Skeletal muscle tissue (tissue), 4 donors: Measurements from ENCODE around the gene ZFHX3. TPM values are rescaled to one million over a fixed set of nuclear protein-coding genes. Genes with fewer than 3 reads are reported as not detected.

ENCODE experiments used
- H3K27ac ChIP-seq: one replicate; pipeline ENCODE4 v1.7.0; 2013; ENCODE audit warnings: mild to moderate bottlenecking, low read depth, low read length, inconsistent platforms
- H3K27me3 ChIP-seq, 3 donors: one replicate each; pipeline ENCODE4 v1.7.0; 2013; ENCODE audit warnings: low read length in 3 of 3; ENCODE audit not compliant: control insufficient read depth in 3 of 3, insufficient read depth in 3 of 3
- H3K36me3 ChIP-seq, 3 donors: one replicate each; pipeline ENCODE4 v1.7.0; 2013; ENCODE audit warnings: low read length in 3 of 3; ENCODE audit not compliant: control insufficient read depth in 3 of 3, insufficient read depth in 3 of 3
- H3K4me1 ChIP-seq, 3 donors: one replicate each; pipeline ENCODE4 v1.7.0; 2013; ENCODE audit warnings: low read length in 3 of 3, mild to moderate bottlenecking in 3 of 3; ENCODE audit not compliant: control insufficient read depth in 3 of 3, insufficient read depth in 3 of 3
- H3K4me3 ChIP-seq, 3 donors: one replicate each; pipeline ENCODE4 v1.7.0; 2013; ENCODE audit warnings: low read length in 3 of 3
- H3K9ac ChIP-seq, 3 donors: one replicate each; pipeline ENCODE4 v1.7.0; 2013; ENCODE audit warnings: low read length in 3 of 3, mild to moderate bottlenecking in 3 of 3, moderate library complexity in 2 of 3, low read depth in 1 of 3
- H3K9me3 ChIP-seq, 3 donors: one replicate each; pipeline ENCODE4 v1.7.0; 2013; ENCODE audit warnings: low read length in 3 of 3; ENCODE audit not compliant: control insufficient read depth in 3 of 3
- total RNA-seq: library from RNA; depleted of rRNA; stranded (reverse); fragments of >200 nt; gene quantifications from one replicate; pipeline ENCODE4 v1.2.3, GENCODE V29; 2014
- donor health status: Osteomylitis.

The ZFHX3 gene, protein sequence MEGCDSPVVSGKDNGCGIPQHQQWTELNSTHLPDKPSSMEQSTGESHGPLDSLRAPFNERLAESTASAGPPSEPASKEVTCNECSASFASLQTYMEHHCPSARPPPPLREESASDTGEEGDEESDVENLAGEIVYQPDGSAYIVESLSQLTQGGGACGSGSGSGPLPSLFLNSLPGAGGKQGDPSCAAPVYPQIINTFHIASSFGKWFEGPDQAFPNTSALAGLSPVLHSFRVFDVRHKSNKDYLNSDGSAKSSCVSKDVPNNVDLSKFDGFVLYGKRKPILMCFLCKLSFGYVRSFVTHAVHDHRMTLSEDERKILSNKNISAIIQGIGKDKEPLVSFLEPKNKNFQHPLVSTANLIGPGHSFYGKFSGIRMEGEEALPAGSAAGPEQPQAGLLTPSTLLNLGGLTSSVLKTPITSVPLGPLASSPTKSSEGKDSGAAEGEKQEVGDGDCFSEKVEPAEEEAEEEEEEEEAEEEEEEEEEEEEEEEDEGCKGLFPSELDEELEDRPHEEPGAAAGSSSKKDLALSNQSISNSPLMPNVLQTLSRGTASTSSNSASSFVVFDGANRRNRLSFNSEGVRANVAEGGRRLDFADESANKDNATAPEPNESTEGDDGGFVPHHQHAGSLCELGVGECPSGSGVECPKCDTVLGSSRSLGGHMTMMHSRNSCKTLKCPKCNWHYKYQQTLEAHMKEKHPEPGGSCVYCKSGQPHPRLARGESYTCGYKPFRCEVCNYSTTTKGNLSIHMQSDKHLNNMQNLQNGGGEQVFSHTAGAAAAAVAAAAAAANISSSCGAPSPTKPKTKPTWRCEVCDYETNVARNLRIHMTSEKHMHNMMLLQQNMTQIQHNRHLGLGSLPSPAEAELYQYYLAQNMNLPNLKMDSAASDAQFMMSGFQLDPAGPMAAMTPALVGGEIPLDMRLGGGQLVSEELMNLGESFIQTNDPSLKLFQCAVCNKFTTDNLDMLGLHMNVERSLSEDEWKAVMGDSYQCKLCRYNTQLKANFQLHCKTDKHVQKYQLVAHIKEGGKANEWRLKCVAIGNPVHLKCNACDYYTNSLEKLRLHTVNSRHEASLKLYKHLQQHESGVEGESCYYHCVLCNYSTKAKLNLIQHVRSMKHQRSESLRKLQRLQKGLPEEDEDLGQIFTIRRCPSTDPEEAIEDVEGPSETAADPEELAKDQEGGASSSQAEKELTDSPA (N-terminal part only)
- 8.9 TPM for total RNA-seq

DNA sequence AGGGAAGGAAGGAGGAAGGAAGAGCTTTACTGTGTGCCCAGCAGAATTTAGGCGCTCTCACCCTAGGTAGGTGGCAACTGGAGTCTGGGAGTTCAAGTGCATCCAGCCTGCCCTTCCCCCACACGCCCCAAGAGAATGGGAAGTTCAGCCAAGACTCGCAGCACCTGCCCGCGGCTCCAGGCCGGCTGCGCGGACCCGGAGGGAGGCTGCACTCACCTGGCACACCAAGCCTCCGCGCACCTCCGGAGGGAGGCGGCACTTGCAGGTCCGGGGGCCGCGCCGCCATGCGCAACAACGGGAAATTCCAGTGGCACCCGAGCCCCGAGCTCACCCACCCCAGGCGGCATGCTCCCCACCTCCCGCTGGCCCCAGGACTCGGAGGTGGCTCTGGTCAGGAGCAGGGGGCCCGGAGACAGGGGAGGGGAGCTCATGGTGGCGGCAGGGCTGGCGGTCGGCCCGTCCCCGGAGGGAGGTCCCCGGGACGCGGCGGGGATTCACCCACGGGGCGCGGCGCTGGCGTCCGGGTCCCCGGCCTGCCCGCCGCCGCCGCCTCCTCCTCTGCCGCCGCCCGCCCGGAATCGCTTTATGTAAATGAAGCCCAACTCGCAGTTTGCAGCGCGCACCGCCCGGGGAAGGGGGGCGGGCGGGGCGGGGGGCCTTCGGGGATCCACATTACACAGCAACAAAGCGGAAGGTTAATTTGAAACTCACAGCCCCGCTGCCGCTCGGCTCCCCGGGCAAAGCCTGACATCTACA is at the start of gene ZFHX3:
Gene ZFHX3 (minus strand): TSS at position 593 of the 756 bp plus-strand sequence. CDS start 87,983 bp downstream, outside the sequence.
- H3K27me3 ChIP-seq: no peaks in the 10 kb centered on the region
- no peaks in the 10 kb centered on the region for H3K9me3 ChIP-seq
- peak within 1 kb of the TSS; percentile 79 to 89 (median 85) for H3K9ac ChIP-seq
- H3K4me1 ChIP-seq: peaks cover 69 to 80% (median 72%) of the 10 kb centered on the region in 3 donors
- H3K4me3 ChIP-seq: peak within 1 kb of the TSS; percentile 82 to 89 (median 83)
- peak within 1 kb of the TSS; percentile 98 for H3K27ac ChIP-seq
- H3K36me3 ChIP-seq: no peaks in the 10 kb centered on the region

DNA sequence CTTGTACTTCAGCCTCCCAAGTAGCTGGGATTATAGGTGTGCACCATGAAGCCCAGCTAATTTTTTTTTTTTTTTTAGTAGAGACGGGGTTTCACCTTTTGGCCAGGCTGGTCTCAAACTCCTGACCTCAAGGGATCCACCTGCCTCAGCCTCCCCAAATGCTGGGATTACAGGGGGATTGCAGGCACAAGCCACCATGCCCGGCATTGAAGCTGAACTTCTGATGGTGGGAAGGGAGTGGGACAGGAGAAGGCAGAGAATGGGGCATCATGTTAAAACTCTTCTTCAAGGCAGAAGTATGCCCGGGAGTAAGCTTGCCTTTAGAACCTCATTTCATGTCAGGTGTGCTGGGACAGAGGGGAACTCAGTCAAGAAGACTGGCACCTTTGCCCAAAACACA is 48.6 kb upstream of the ZFHX3 start:
- no peak overlapping the region for H3K4me3 ChIP-seq
- no peaks in the 10 kb centered on the region for H3K9me3 ChIP-seq
- H3K9ac ChIP-seq: no peak overlapping the region
- no peak overlapping the region for H3K27ac ChIP-seq
- peaks cover 6 to 35% (median 22%) of the 10 kb centered on the region in 3 donors for H3K4me1 ChIP-seq
- H3K27me3 ChIP-seq: no peaks in the 10 kb centered on the region
- H3K36me3 ChIP-seq: no peaks in the 10 kb centered on the region

DNA sequence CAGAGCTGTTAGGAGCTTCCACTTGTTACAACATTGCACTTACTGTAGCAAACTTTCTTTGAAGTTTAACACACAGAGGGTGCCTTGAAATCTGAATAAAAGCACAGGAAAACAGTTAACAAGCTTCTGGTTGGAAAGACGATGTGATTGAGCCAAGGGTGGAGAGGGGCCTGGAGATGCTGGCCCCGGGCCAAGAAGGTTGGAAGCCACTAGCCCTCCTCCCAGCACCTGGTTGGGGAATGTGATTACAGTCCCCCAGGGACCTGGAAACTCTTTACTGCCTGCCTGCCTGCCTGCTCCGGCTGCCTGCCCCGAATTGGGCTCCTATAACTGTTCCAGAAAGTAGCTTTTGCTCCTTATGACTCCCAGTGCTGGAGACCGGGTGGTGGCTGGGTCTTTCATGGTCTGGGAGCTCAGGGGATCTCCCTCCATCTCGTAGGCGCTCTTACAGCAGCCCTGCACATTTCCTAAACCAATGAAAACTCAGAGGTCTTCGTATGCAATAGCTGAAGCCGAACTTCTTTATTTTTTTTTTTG is 48.0 kb upstream of the ZFHX3 start:
- Histone ChIP-seq H3K9me3 (no peaks in the 10 kb centered on the region), H3K27ac (no peak overlapping the region), H3K4me1 (peaks cover 6 to 35% (median 22%) of the 10 kb centered on the region in 3 donors), H3K9ac (peak overlapping the region in 2 of 3 donors; percentile 33 to 50), H3K36me3 (no peaks in the 10 kb centered on the region), H3K4me3 (peak overlapping the region in 1 of 3 donors; percentile 13), H3K27me3 (no peaks in the 10 kb centered on the region)

DNA sequence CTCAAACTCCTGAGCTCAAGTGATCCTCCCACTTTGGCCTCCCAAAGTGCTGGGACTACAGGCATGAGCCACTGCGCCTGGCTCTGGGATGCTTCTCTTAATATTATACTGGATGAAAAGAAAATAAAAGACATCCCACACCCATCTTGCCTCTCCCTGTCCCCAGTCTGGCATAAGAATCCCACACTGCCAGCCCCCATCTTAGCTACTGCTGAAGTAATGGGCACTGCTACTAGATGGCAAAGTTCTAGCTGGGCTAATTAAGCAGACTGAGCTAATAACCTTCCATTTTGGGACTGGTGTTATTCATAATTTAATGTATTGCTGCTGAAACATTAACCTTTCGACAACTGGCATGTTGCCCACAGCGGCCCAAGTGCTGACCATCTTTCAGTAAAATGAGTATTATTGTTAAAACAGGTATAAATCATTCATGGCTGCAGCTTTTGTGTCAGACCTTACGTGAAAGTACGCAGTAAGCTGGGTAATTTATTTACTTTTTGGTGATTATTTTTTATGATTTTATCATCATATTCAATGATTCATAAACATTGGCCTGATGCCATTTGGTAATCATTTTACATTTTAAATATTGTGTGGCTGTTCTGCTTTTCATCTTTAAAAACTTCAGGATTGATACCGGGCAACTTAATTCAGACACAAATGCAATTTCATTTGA is 47.4 kb upstream of the ZFHX3 start:
- Histone ChIP-seq H3K4me3 (no peak overlapping the region), H3K4me1 (peaks cover 6 to 35% (median 22%) of the 10 kb centered on the region in 3 donors), H3K9me3 (no peaks in the 10 kb centered on the region), H3K27ac (no peak overlapping the region), H3K36me3 (no peaks in the 10 kb centered on the region), H3K27me3 (no peaks in the 10 kb centered on the region), H3K9ac (no peak overlapping the region)

DNA sequence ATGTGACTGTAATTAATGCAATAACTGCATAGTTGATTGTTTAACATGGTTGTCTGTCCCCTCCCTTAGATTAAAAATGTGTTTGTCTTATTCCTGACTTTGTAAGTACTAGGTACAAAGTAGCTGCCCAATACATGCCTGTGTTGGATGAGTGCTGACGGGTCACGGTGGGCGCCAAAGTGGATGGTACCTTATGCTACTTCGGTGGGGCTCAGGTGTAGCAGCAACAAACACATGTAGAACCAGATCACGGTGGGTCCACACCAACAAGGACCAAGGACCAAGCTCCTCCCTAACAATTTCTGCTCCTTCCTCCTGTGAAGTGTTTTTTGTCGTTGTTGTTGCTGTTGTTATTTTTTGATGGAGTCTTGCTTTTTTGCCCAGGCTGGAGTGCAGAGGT is 46.4 kb upstream of the ZFHX3 start:
- no peaks in the 10 kb centered on the region for H3K9me3 ChIP-seq
- peak overlapping the region in 2 of 3 donors; percentile 15 to 83 for H3K9ac ChIP-seq
- H3K36me3 ChIP-seq: no peaks in the 10 kb centered on the region
- peak overlapping the region; percentile 73 for H3K27ac ChIP-seq
- peaks cover 6 to 35% (median 22%) of the 10 kb centered on the region in 3 donors for H3K4me1 ChIP-seq
- no peaks in the 10 kb centered on the region for H3K27me3 ChIP-seq
- peak overlapping the region in 1 of 3 donors; percentile 35 for H3K4me3 ChIP-seq

DNA sequence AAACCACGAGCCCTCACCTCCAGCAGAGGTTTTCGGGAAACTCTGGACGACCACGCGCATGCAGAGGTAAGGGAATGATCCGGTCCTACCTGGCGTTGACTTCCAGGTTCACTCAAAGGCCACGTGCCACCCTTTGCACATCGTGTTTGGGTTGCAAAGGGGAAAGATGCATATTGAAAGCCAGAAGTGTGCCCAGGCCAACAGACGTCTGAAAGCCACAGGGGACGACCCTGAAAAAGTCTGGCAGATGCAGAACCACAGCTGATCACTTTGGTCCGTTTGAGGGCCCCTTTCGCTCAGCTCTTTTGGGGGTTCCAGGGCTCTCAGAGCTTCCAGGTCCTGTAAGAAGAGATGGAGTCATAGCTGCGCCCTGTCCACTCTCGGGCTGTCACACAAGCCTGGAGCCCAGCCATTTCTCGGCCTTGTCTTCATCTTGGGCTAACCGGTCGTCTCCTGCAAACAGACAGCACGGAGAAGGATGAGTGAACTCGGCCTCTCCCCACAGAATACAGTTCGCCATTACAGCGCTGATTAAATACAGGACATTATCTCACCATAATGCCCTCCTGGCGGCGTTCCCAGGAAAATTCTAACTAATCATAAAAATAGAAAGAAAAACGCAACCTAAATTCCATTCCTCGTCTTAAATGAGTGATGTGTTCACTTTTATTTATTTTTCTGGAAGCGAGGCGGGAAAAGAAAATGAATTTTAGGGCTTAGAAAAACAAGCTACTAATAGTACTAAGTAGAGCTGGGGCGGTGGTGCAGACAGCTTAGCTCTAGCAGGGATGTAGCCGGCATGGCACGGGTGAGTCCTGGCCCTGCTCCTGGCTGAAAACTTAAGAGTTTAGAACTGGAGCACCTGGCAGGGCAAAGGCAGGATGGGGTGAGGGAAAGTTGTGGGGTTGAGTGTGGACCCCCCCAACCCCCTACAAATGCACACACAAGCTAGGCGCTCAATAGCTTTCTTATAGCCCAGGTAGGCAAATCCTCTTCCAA is 45.5 kb upstream of the ZFHX3 start:
- Histone ChIP-seq H3K9ac (peak overlapping the region; percentile 15 to 83 (median 25)), H3K36me3 (no peaks in the 10 kb centered on the region), H3K4me3 (peak overlapping the region; percentile 1 to 76 (median 47)), H3K27ac (peak overlapping the region; percentile 73), H3K27me3 (no peaks in the 10 kb centered on the region), H3K9me3 (no peaks in the 10 kb centered on the region), H3K4me1 (peaks cover 6 to 35% (median 22%) of the 10 kb centered on the region in 3 donors)

DNA sequence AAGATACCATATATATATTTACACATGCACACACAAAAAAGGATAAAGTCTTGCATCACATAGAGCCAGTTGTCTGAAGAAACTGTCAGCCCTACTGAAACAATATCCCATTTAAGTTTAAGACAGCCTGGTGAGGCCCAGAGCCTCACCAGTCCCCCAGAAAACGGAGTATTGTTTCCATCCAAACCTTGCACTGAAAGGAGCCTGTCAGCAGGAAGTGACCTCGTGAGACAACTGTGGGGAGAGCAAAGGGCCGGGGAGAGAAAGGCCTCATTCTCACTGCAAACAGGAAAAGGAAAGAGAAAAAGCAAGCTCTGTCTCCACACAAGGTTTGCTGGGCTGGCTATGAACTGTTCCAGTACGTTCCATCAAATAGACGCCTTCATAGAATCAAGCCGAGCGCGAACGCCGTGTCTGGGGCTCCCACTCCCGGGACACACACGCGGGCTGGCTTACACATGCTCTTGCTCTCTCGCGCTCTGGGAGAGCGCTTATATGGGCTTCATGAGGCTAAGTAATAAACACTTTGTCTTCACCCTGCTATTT is 44.4 kb upstream of the ZFHX3 start:
- Histone ChIP-seq H3K4me3 (peak overlapping the region in 2 of 3 donors; percentile 47 to 76), H3K27me3 (no peaks in the 10 kb centered on the region), H3K9me3 (no peaks in the 10 kb centered on the region), H3K36me3 (no peaks in the 10 kb centered on the region), H3K9ac (peak overlapping the region in 2 of 3 donors; percentile 15 to 83), H3K27ac (peak overlapping the region; percentile 73), H3K4me1 (peaks cover 6 to 35% (median 22%) of the 10 kb centered on the region in 3 donors)

DNA sequence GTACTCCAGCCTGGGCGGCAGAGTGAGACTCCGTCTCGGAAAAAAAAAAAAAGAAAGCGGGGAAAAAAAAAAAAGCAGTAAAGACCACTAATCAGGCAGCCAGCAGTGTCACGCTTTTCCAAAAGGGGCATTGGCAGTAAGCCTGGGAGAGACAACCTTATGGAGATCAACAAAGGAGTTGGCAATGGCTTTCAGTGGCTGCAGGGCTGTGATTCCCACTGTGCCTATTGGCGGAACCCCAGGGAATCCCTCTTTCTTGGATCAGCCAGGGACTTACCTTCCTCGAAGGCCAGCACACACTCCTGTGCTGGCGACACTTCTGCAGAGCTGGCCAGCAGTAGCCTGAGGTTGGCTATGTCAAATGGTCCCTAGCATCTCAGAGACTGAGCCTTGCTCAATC is 43.2 kb upstream of the ZFHX3 start:
- Histone ChIP-seq H3K27me3 (no peaks in the 10 kb centered on the region), H3K9ac (no peak overlapping the region), H3K4me1 (peaks cover 6 to 31% (median 21%) of the 10 kb centered on the region in 3 donors), H3K36me3 (no peaks in the 10 kb centered on the region), H3K9me3 (no peaks in the 10 kb centered on the region), H3K4me3 (no peak overlapping the region), H3K27ac (no peak overlapping the region)
